NCI-H82 treated with DMSO at 0.1 percent for 48 hours (cell line): Measurements from ENCODE around the gene NECAB2.
A peak's percentile ranks its signal among the peaks of the same experiment; 100 is the strongest.

Experiments
- DNase-seq: peaks from one replicate; lab custom pipeline; 2025; ENCODE audit not compliant: unreplicated experiment; lab: John Stamatoyannopoulos, UW

NECAB2 gene

DNA sequence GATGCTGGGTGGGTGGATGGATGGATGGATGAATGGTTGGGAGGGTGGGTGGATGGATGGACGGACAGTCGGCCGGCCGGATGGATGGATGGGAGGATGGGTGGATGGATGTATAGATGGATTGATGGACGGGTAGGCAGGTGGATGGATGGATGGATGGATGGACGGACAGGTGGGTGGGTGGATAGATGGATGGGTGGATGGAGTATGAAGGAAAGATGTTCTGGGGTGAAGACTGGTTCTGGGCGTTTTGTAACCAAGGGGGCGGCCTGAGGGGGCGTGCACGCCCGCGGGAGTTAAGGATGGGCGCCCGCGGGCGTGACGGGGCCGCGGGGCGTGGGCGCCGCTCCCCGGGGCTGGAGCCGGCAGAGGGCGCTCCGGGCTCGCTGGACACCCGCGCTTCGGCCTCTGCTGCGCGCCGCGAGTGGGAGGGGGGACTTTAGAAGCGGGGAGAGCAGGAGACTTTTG, at the start of gene NECAB2:
TSS of gene NECAB2 (plus strand) at position 407 of the 468 bp plus-strand sequence. CDS start 405 bp downstream, outside the sequence.
- DNase-seq: no peak

DNA sequence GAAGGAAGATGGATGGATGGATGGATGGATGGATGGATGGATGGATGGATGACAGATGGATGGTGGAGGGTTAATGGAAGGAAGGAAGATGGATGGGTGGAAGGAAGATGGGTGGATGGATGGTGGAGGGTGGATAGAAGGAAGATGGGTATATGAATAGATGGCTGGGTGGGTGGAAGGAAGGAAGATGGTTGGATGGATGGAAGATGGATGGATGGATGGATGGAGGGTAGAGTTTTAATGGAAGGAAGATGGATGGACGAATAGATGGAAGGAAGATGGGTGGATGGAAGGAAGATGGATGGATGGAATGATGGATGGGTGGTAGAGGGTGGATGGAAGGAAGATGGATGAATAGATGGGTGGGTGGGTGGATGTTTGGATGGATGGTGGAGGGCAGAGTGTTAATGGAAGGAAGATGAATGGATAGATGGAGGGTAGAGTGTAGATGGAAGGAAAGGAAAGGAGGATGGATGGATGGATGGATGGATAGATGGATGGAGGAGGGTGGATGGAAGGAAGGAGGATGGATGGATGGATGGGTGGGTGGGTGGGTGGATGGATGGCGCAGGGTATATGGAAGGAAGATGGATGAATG, 47.1 kb upstream of the NECAB2 start:
- no peak for DNase-seq

DNA sequence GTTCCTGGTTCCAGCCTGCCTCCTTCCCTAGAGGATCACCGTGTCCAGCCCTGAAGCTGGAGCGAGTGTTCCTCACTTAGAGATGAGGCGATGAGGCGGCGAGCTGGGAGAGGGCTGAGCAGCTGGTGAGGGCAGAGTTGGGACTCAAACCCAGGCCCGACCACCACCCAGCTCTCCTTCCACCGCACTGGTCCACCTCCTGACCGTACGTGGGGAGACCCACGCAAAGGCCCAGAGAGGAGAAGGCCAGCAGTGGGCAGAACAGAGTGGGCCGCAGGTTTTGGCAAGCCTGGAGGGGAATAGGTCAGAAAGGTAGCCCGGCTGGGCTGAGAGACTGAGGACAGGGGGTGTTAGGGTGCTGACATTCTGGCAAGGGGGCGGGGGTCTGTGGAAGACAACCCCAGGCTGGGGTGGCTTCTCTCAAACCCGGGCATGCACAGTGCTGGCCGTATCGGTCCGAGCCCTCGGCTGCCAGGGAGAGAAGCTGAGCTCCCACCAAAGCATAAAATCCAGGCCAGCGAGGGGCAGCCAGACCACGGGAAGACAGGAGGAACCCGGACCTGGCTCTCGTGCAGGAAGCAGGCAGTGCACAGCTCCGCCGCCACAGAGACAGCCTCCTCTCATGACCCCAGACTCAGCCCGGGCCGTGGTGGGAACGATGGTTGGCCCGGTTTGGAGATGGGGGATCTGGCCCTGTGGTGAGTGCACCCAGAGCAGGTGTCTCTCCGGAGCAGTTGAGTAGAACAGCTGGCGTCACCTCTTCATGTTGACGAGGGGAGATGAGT, 44.3 kb upstream of the NECAB2 start:
- DNase-seq: no peak

DNA sequence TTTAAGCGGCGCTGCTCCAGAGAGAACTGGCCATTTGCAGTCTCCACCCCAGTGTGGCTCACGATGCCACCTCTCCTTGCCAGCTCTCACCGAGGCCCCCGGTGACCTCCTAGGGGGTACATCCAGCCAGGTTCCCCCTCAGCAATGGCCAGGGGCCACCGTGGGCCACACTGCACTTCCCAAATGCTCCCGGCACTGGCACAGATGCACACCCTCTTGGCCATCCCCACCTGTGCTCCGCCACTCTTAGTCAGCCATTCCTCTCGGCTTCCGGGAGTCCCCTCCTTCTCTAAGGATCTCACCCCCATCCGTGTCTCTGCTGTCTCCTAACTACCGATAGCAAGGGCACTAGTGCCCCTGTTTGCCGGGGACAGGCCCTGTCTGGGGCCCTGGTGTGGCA, 43.4 kb upstream of the NECAB2 start:
- no peak for DNase-seq

DNA sequence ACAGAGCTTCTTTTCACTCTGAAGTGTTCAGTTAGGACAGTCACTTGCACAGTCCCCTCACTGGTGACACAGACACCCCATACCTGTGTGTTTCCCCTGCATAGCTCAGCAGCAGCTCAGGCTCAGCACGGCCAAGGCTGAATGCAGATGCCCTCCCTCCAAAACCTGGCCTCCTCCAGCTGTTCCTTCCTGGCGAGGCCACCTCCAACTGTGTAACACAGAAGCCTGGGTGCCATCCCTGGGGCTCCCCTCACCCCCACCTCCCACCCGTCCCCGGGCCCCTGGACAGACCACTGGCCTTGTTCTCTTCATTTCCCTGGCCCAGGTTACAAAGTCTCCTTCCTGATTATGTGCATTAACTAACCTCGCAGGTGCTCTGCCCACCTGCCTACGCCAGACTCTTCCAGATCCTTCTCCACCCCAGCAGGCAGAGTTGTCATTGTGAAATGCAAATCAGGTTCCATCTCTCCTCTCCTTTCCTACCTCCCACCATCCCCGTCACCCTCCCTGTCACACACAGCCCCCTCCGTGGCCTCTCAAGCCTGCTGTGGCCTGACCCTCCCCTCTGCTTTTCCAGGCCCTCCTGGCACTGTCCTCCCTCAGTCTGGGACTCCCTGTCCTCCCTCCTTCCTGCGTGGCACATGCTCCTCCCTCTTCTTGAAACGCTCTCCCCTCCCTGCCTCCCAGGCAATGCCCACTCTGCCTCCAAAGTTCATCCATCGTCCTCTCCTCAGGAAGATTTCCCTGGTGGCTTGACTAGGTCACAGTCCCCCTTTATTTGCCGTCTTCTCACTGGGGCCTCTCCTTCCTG, 42.7 kb upstream of the NECAB2 start:
- DNase-seq: no peak

DNA sequence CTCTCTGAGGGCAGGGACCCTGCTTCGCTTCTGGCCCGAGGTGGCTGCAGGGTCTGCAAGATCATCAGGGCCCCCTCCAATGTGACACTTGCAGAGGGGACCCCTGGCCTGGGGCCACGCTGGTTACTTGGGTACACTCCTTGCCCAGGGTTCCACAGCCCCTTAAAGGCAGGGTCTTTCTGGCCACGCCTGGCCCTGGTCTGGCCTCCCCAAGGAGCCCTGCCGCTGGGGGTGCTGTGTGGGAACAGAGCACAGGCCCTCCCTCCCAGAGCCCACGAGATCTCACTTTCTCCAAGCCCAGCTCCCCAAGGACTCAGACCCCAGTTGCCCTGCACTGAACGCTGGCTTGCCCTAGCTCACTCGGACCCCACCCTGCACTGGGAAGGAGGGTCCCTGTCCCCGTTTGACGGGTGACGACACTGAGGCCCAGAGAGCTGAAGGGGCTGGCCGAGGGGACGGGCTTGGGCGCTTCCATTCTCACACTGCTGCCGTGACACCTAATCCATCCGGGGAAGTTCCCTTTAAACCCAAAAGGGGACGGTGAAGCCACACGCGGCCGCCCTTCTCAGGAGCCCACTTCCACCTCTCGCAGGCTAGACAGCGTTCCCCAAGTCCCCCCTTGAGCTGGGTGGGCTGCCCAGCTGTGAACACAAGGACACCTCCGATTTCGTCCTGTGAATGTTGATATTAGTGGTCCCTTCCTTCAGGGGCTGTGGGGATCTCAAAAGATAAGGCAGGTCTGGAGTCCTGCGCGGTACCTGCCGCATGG, 41.9 kb upstream of the NECAB2 start:
- DNase-seq: no peak

DNA sequence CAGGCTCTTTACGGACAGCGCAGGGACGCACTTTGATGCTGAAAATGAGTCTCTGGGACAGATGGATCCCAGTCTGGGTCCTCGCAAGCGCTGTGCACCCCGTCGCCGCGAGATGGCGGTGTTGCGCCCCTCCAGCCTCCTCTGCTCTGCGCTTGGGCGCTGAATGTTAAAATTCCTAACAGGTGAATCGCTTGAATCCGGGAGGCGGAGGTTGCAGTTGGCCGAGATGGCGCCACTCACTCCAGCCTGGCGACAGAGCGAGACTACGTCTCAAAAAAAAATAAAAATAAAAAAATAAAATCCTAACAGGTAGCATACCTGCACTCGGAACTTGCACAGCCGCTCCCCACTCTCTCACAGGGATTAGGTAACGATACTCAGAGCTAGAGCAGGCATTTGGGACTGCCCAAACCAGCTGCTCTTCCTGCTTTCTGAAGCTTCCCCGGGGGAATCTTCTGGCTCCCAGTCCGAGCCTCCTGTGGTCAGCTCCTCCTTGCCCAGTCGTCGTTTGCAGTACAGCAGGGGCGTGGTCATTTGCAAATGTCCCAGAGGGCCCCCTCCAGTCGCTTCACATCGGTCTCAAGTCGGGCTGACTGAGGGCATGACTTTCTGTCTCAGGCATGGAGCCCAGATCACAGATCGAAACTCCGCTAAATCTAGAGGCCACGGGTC, 41.2 kb upstream of the NECAB2 start:
- DNase-seq: peak; percentile 43

DNA sequence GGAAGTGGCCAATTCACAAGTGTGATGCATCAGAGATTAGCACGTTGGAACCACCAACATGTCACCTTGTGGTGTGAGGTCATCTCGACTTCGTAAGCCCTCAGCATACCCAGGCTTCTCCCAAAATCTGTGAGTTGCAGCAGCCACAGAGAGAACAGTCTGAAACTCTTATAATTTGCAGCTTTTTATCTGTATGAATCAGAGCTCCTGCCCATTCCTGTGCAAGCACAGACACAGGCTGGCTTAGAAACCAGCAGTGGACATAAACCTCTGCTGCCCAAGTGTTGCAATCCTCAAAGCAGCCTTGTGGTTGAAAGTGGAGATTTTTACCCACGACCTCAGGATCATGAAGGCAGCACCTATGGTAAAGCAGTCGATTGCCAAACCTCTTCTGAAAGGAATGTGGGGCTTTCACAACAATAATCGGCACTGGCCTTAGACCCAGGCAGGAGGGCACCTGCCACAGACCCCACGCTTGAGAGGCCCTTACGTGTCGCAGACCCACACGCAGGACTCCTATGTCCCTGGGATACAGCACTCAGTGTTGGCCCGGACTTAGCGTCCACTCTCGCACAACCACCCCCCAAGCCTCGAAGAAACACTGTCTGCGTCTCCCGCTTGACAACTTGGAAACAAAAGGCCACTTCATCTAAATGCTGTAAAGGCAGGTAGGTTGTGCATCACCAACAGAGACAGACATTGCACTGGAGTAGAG, 39.5 kb upstream of the NECAB2 start:
- DNase-seq: no peak

DNA sequence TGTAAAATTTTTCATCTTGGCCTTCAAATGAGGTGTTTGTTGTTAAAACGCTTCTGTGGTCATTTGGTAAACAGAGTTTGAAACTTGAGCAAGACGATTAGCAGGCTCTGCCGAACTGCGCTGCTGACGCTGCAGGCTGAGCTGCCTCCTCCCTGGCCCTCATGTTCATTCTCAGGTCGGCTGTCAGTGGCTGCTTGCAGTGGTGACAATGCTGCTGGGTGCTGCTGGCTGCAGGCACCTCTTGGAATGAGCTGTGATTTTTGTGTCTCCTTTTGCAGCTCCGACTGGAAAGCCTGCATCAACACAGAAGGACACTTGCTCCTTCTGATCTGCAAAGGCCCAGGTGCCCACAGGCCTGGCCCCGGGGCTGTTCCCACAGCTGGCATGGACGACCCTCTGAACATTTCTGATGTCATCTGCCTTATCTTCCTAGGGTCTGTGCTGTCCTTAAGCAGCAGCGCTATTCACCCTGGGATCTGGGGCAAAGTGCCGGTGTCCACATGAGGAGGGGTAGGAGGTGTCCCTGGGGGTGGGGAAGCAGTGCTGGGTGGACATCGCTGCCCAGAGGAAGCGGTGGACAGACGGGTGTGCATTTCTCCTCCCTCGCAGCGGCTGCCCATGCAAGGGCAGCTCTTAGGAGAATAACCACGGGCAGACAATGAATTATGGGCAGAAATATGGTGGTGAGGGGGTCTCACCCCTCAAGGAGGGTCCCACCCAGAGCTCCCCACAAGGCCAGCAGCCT, 38.1 kb upstream of the NECAB2 start:
- no peak for DNase-seq

DNA sequence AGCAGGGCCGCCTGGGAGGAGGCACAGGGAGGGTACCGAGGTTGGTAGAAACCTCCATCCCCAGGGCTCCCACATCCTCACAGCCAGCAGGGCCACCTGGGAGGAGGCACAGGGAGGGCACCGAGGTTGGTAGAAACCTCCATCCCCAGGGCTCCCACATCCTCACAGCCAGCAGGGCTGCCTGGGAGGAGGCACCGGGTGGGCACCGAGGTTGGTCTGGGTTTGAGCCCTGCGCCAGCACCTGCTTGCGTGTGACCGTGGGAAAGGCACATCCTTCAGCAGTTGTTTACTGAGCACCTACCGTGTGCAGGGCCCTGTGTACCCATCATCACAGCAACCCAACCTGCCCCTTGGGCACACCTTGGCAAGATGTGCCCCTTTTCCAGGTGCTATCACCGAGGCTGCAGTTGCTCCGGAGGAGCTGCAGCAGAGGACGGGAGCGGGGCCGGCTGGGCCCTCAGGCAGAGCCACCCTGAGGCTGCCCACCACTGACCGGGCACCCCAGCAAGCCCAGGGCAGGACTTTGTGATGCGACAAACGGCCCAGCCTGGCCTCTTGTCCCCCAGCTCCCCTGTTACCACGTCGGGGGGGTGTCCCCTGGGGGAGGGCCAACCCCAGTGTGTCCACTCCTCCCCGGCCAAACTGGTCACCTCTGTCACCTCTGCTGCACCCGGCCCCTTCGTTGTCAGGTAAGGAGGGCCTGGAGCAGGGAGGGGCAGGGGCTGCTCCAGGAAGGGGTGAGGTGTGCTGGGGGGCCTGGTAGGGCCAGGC, 37.1 kb upstream of the NECAB2 start:
- DNase-seq: no peak

DNA sequence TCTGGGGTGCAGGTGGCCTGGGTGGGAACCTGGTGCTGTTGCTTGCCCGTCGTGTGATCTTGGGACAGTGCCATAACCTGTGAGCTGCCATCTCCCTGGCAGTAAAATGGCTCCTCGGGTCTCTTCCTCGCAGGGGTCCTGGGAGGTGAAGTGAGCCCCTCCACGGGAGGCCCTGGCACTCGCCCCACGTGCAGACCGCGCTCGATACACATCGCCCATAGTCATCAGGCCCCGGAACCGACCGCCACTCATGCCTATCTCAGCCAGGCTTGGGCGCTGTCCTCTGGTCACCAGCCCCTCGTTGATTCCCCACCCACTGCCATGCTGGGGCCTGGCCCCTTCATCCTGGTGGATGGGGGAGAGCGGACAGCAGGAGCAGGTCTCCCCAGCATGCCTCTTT, 36.5 kb upstream of the NECAB2 start:
- no peak for DNase-seq

DNA sequence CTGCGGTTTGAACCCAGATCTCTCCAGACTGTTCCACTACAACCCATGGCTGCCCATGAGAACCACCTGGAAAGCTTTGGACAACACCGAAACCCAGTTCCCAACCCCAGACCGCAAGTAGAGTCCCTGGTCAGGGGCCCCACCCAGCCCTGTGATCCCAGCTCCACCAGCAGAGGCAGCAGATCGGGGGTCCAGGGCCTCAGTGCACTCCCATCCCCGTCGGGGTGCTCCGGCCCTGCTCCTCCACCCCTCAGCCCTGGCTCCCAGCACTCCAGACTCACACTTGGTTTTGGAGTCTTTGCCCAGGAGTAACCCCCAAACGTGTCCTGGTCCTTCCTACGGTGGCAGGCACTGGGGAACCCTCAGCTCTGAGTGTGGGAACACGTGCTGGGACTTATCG, 35.7 kb upstream of the NECAB2 start:
- no peak for DNase-seq

DNA sequence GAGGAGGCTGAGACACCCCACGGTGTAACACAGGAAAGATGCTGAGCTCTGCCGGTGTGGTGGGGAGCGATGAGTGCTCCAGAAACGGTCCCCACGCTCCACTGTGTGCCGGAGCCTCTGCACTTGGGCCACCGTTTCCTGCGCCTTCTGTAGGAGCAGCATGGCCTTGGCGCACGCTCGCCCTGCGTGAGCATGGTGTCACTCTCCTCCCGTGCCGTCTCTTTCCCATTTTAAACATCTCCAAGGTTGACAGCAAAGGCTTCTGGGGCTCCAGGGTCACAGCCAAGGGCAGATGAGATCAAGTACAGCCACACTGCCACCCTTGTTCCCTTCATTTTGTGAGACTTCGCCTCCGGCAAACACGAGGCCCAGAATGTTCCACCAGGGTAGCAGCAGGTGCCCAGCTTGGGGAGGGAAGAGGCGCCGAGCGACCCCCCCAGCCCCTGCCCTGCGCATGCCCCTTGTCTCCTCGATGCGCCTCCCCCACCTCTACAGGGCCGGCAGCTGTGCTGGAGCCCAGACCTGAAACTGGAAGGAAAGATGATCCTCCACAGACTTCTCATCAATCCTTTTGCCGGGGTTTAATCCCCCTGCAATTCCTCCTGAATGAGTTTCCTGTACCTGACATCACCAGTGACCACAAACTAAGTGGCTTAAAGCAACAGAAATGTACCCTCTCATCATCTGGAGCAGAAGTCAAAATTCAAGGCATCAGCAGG, 34.9 kb upstream of the NECAB2 start:
- DNase-seq: peak; percentile 77

DNA sequence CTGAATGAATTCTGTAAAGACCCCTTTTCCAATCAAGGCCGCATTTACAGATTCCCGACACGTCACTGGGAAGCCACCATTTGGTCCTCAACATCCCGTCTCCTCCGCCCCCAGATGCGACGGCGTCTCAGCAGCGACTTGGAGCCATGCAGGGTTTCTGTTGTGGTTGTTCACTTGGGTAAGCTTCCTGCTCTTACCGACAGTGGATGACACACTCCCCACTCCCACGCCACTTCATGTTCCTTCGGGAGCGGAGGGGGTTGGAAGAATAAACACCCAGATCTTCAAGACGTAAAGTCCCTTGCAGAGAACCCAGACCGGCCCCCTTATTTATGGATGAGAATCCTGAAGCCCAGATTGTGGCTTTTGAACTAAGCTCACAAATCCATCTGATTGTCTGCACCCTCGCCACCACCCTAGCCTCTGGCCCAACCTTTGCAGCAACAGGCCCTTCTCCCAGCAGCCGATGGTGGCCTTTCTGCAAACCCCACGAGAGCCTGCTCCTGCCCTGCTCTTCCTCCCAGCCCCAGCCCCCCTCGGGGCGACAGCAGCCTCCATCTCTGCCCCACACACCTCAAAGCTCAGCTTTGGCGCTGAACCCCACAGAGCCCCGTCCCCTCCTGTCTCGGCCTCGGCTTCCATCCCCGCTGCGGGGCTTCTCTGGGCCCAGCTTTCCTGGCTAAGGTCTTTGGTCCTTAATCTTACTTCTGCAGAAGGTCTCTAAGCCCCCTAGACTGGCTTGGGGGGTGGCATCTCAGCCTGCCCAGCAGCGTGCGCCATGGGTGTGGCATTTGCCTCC, 34.0 kb upstream of the NECAB2 start:
- no peak for DNase-seq

DNA sequence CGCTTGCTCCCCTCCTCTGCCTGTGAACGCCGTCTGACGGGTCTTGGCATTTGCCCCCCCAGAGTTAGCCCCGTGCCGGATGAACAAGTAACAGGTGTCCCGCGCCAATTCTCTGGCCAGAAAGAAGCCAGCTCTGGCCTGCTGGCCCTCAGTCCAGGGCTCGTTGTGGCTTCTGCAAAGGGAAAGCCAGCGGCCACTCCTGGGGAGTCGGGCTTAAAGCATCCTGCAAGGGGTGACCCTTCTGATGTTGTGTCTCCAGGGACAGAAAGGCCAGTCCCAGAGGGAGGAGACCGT, 33.4 kb upstream of the NECAB2 start:
- no peak for DNase-seq

DNA sequence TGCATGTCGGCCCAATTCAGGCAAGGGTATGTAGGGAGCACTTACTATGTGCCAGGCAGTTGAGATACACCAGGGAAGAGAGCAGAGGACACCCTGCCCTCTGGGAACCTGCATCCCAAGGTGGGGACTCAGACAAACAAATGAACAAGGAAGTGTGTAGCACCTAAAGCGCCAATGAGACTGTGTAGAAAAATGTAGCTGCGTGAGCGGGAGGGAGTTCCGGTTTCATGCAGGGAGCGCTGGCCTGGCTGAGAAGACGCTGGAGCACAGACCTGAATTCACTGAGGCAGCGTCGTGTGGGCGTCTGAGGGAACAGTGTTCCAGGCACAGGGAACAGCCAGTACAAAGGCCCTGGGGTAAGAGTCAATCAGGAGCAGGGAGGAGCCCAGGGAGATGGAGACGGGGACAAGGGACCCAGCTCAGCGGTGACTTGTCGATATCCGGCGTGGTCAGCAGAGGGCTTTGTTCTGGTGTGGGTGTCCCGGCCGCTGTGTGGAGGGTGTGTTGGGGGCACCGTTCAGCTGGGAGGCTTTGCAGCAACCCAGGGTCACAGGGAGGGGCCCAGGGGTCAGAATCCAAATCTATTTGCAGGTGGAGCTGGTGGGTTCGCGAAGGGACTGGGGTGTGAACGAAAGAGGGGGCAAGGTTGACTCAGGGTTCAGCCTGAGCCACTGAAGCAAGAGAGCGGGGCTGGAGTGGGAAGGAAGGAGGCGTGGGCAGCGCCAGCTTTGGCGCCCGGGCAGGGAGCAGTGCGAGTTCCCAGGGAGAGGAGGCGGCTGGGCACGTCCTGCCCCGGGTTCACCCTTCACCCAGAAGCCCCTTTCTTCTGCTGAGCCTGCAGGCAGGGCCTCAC, 32.8 kb upstream of the NECAB2 start:
- DNase-seq: no peak
